Measurements from ENCODE around the gene GLDN. TPM values are rescaled to one million over a fixed set of nuclear protein-coding genes. Genes with fewer than 3 reads are reported as not detected.

GLDN gene
- total RNA-seq, 1 experiment from 2014 or later: 0.15 TPM

DNA sequence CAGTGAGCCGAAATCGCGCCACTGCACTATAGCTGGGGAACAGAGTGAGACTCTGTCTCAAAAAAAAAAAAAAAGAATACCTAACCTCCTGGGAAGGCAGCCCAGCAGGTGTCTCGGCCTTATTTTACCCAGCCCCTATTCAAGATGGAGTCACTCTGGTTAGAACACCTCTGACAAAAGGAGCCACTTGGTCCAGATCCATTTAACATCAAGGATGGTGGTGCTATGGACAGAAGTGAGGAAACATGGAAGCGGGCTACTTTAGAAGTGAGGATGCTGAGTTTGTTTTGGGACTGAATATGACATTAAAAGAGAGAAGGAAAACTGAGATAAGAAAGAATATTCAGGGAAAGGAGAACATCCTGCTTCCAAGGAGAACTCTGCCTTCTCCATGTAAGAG is 14.7 kb downstream of the GLDN start:
- Histone ChIP-seq H3K9me2 (replicated peaks; ENCODE audit: low read length) (no peaks in the 10 kb centered on the region), H3K4me1 (ENCODE audit: insufficient read depth, low read length) (no peaks in the 10 kb centered on the region), H3K9ac (ENCODE audit: low read length) (no peak overlapping the region), H3K36me3 (ENCODE audit: low read depth, low read length) (no peaks in the 10 kb centered on the region), H4K20me1 (ENCODE audit: low read length) (no peaks in the 10 kb centered on the region), H3K27me3 (ENCODE audit: low read length) (no peaks in the 10 kb centered on the region), H3K9me3 (ENCODE audit: low read length) (no peaks in the 10 kb centered on the region), H3K27ac (ENCODE audit: low read length) (no peak overlapping the region), H3K4me2 (ENCODE audit: low read length) (no peak overlapping the region), H3K4me3 (ENCODE audit: low read length) (no peak overlapping the region), H3F3A (ENCODE audit: low read length, unreplicated experiment) (no peaks in the 10 kb centered on the region), H3K79me2 (ENCODE audit: low read length) (no peaks in the 10 kb centered on the region), H2AFZ (ENCODE audit: low read length) (no peak overlapping the region)
- POLR2A ChIA-PET (ENCODE audit: unreplicated experiment): no interaction called here
- TF ChIP-seq, protein P1, sequence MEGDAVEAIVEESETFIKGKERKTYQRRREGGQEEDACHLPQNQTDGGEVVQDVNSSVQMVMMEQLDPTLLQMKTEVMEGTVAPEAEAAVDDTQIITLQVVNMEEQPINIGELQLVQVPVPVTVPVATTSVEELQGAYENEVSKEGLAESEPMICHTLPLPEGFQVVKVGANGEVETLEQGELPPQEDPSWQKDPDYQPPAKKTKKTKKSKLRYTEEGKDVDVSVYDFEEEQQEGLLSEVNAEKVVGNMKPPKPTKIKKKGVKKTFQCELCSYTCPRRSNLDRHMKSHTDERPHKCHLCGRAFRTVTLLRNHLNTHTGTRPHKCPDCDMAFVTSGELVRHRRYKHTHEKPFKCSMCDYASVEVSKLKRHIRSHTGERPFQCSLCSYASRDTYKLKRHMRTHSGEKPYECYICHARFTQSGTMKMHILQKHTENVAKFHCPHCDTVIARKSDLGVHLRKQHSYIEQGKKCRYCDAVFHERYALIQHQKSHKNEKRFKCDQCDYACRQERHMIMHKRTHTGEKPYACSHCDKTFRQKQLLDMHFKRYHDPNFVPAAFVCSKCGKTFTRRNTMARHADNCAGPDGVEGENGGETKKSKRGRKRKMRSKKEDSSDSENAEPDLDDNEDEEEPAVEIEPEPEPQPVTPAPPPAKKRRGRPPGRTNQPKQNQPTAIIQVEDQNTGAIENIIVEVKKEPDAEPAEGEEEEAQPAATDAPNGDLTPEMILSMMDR (conservative IDR thresholded peaks at IDR 0.05; ENCODE audit: low read depth, low read length): no peak
- TF ChIP-seq EZH2 (IDR thresholded peaks at IDR 0.05; ENCODE audit: low read length, unreplicated experiment) (no peak), EZH2phosphoT487 (IDR thresholded peaks at IDR 0.05; ENCODE audit: borderline replicate concordance, low read length) (no peak)
- DNase-seq: no peak
- intact Hi-C loops (cut with micrococcal nuclease): no loop called here
- ATAC-seq: no peak
- CTCF ChIA-PET: no interaction called here
- no TSS peak for BruUV-seq (replicated peaks)

DNA sequence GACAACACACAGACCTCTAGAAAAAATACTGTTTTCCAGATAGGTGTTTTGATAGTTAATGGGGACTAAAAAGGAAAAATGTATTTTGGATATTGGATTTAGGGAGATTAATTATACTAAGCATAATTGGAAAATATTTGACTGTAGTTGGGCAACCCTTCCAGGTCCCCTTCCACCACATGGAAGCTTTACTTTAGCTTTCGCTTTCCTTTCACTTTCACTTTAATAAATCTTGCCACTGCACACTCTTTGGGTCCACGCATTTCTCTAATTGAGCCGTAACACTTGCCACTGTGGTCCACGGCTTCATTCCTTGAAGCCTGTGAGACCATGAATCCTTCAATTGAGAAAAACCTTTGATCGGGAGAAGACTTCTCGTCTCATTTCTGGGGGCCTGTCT is 15.5 kb downstream of the GLDN start:
- H3K79me2 ChIP-seq (ENCODE audit: low read length): no peaks in the 10 kb centered on the region
- ATAC-seq (no peak), DNase-seq (no peak)
- no peak overlapping the region for H3K27ac ChIP-seq (ENCODE audit: low read length)
- H3K4me1 ChIP-seq (ENCODE audit: insufficient read depth, low read length): no peaks in the 10 kb centered on the region
- CTCF ChIA-PET: no interaction called here
- H2AFZ ChIP-seq (ENCODE audit: low read length): no peak overlapping the region
- BruUV-seq (replicated peaks): no TSS peak
- no peak overlapping the region for H3K4me2 ChIP-seq (ENCODE audit: low read length)
- no peaks in the 10 kb centered on the region for H3F3A ChIP-seq (ENCODE audit: low read length, unreplicated experiment)
- TF ChIP-seq, protein P1 (conservative IDR thresholded peaks at IDR 0.05; ENCODE audit: low read depth, low read length): no peak
- no peak for TF ChIP-seq EZH2phosphoT487 (IDR thresholded peaks at IDR 0.05; ENCODE audit: borderline replicate concordance, low read length)
- TF ChIP-seq EZH2 (IDR thresholded peaks at IDR 0.05; ENCODE audit: low read length, unreplicated experiment): no peak
- POLR2A ChIA-PET (ENCODE audit: unreplicated experiment): no interaction called here
- H3K4me3 ChIP-seq (ENCODE audit: low read length): no peak overlapping the region
- no peaks in the 10 kb centered on the region for H3K27me3 ChIP-seq (ENCODE audit: low read length)
- no peaks in the 10 kb centered on the region for H3K9me3 ChIP-seq (ENCODE audit: low read length)
- intact Hi-C loops (cut with micrococcal nuclease): no loop called here
- H3K36me3 ChIP-seq (ENCODE audit: low read depth, low read length): no peaks in the 10 kb centered on the region
- no peak overlapping the region for H3K9ac ChIP-seq (ENCODE audit: low read length)
- H4K20me1 ChIP-seq (ENCODE audit: low read length): no peaks in the 10 kb centered on the region
- no peaks in the 10 kb centered on the region for H3K9me2 ChIP-seq (replicated peaks; ENCODE audit: low read length)

DNA sequence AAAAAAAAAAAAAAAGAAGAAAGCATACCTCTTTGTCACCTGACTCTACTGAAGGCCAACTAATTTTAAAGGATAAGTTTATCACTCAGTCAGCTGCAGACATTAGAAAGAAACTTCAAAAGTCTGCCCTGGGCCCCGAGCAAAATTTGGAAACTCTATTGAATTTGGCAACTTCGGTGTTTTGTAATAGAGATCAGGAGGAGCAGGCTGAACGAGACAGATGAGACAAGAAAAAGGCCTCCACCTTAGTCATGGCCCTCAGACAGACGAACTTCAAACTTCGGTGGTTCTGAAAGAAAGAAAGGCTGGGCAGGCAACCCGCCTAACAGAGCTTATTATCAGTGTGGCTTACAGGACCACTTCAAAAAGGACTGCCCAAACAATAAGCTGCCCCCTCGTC is 18.5 kb downstream of the GLDN start:
- ChIA-PET POLR2A (ENCODE audit: unreplicated experiment) (no interaction called here), CTCF (no interaction called here)
- H3K9me2 ChIP-seq (replicated peaks; ENCODE audit: low read length): no peaks in the 10 kb centered on the region
- H3F3A ChIP-seq (ENCODE audit: low read length, unreplicated experiment): no peaks in the 10 kb centered on the region
- no peaks in the 10 kb centered on the region for H3K79me2 ChIP-seq (ENCODE audit: low read length)
- no peaks in the 10 kb centered on the region for H3K9me3 ChIP-seq (ENCODE audit: low read length)
- no peak overlapping the region for H2AFZ ChIP-seq (ENCODE audit: low read length)
- H3K9ac ChIP-seq (ENCODE audit: low read length): no peak overlapping the region
- TF ChIP-seq EZH2phosphoT487 (IDR thresholded peaks at IDR 0.05; ENCODE audit: borderline replicate concordance, low read length) (no peak), EZH2 (IDR thresholded peaks at IDR 0.05; ENCODE audit: low read length, unreplicated experiment) (no peak)
- TF ChIP-seq, protein P1 (conservative IDR thresholded peaks at IDR 0.05; ENCODE audit: low read depth, low read length): no peak
- H3K4me2 ChIP-seq (ENCODE audit: low read length): no peak overlapping the region
- intact Hi-C loops (cut with micrococcal nuclease): no loop called here
- H3K36me3 ChIP-seq (ENCODE audit: low read depth, low read length): no peaks in the 10 kb centered on the region
- BruUV-seq (replicated peaks): no TSS peak
- no peaks in the 10 kb centered on the region for H3K4me1 ChIP-seq (ENCODE audit: insufficient read depth, low read length)
- no peak overlapping the region for H3K4me3 ChIP-seq (ENCODE audit: low read length)
- H3K27ac ChIP-seq (ENCODE audit: low read length): no peak overlapping the region
- no peaks in the 10 kb centered on the region for H3K27me3 ChIP-seq (ENCODE audit: low read length)
- ATAC-seq: no peak
- no peak for DNase-seq
- no peaks in the 10 kb centered on the region for H4K20me1 ChIP-seq (ENCODE audit: low read length)
